Chondrocyte (in vitro differentiated cells): ENCODE data around the gene CRYM. TPM values are rescaled to one million over a fixed set of nuclear protein-coding genes. Genes with fewer than 3 reads are reported as not detected.

Source experiments
- DNase-seq: peaks from one replicate; pipeline ENCODE4 v3.0.0; 2021; ENCODE audit warnings: mixed read lengths, low spot score
- H3K27ac Mint-ChIP-seq: one replicate; pipeline ENCODE4 v1.8.0; 2021; ENCODE audit warnings: mild to moderate bottlenecking, moderate library complexity, mixed read lengths; ENCODE audit not compliant: unreplicated experiment
- H3K27me3 Mint-ChIP-seq: 2 replicates; pipeline ENCODE4 v1.8.0; 2021; ENCODE audit warnings: low read depth, mixed read lengths
- H3K36me3 Mint-ChIP-seq: 2 replicates; pipeline ENCODE4 v1.8.0; 2021; ENCODE audit warnings: low read depth, mixed read lengths
- H3K4me1 Mint-ChIP-seq: 2 replicates; pipeline ENCODE4 v1.8.0; 2021; ENCODE audit warnings: low read depth, mild to moderate bottlenecking, mixed read lengths
- H3K4me3 Mint-ChIP-seq: one replicate; pipeline ENCODE4 v1.8.0; 2021; ENCODE audit warnings: mild to moderate bottlenecking, moderate library complexity, mixed read lengths; ENCODE audit not compliant: unreplicated experiment
- H3K9me3 Mint-ChIP-seq: 2 replicates; pipeline ENCODE4 v1.8.0; 2021; ENCODE audit warnings: low read depth, mixed read lengths
- CTCF ChIP-seq: fragments of 200-600 bp; sonication (generic); IDR thresholded peaks from 2 replicates; pipeline ENCODE4 v1.5.0; 2021; ENCODE audit warnings: antibody characterized with exemption, mild to moderate bottlenecking, moderate library complexity
- total RNA-seq: library from RNA; stranded (reverse); gene quantifications from 3 replicates; pipeline ENCODE4 v1.2.1, GENCODE V29; 2021

CRYM gene
- total RNA-seq, 1 donor from 2014 or later: not detected

- H3K4me1 Mint-ChIP-seq: no peaks in the 10 kb centered on the region
- H3K9me3 Mint-ChIP-seq: no peaks in the 10 kb centered on the region
- no peaks in the 10 kb centered on the region for H3K36me3 Mint-ChIP-seq
- no peak overlapping the region for H3K4me3 Mint-ChIP-seq
- DNase-seq: no peak
- H3K27ac Mint-ChIP-seq: no peak overlapping the region
- TF ChIP-seq CTCF: no peak
- peaks cover 18% of the 10 kb centered on the region for H3K27me3 Mint-ChIP-seq
Measured at GRCh38 chr16:21244518-21245215, 33.4 kb downstream of the CRYM start.

GRCh38 chr16:21242756-21243155, 35.3 kb downstream of the CRYM start:
- no peak for TF ChIP-seq CTCF
- Mint-ChIP-seq H3K27ac (no peak overlapping the region), H3K9me3 (no peaks in the 10 kb centered on the region), H3K4me1 (no peaks in the 10 kb centered on the region), H3K36me3 (no peaks in the 10 kb centered on the region), H3K4me3 (no peak overlapping the region), H3K27me3 (peaks cover 15% of the 10 kb centered on the region)
- DNase-seq: no peak

GRCh38 chr16:21239646-21240045, 38.4 kb downstream of the CRYM start:
- H3K4me3 Mint-ChIP-seq: no peak overlapping the region
- no peaks in the 10 kb centered on the region for H3K4me1 Mint-ChIP-seq
- no peak overlapping the region for H3K27ac Mint-ChIP-seq
- no peak for TF ChIP-seq CTCF
- no peaks in the 10 kb centered on the region for H3K9me3 Mint-ChIP-seq
- no peaks in the 10 kb centered on the region for H3K36me3 Mint-ChIP-seq
- DNase-seq: no peak
- H3K27me3 Mint-ChIP-seq: peaks cover 12% of the 10 kb centered on the region

- H3K27me3 Mint-ChIP-seq: peaks cover 12% of the 10 kb centered on the region
- H3K9me3 Mint-ChIP-seq: no peaks in the 10 kb centered on the region
- H3K36me3 Mint-ChIP-seq: no peaks in the 10 kb centered on the region
- H3K27ac Mint-ChIP-seq: no peak overlapping the region
- H3K4me1 Mint-ChIP-seq: no peaks in the 10 kb centered on the region
- no peak for DNase-seq
- no peak for TF ChIP-seq CTCF
- H3K4me3 Mint-ChIP-seq: no peak overlapping the region
Measured at GRCh38 chr16:21236831-21237230, 41.3 kb downstream of the CRYM start.

- no peak for TF ChIP-seq CTCF
- Mint-ChIP-seq H3K36me3 (no peaks in the 10 kb centered on the region), H3K27me3 (peaks cover 20% of the 10 kb centered on the region), H3K4me3 (no peak overlapping the region), H3K27ac (no peak overlapping the region), H3K4me1 (no peaks in the 10 kb centered on the region), H3K9me3 (no peaks in the 10 kb centered on the region)
- no peak for DNase-seq
Measured at GRCh38 chr16:21235199-21235585, 42.9 kb downstream of the CRYM start.
